Astrocyte (in vitro differentiated cells and primary cell): ENCODE measurements around the gene UBQLN4. TPM values are rescaled to one million over a fixed set of nuclear protein-coding genes. Genes with fewer than 3 reads are reported as not detected.

Source experiments
- DNase-seq: peaks from one replicate; pipeline ENCODE4 v3.0.0-alpha.2; 2010; ENCODE audit warnings: low read depth
- FAIRE-seq: peaks from 2 replicates; lab custom pipeline; 2011; peaks lifted over from hg19 to GRCh38; lab: Jason Lieb, UNC
- H2AFZ ChIP-seq: 2 replicates; pipeline ENCODE4 v1.6.0; 2012; ENCODE audit warnings: low read depth, low read length, inconsistent platforms
- H3K27ac ChIP-seq: 2 replicates; pipeline ENCODE4 v1.5.1; 2011; ENCODE audit warnings: low read depth, low read length, inconsistent platforms
- H3K27me3 ChIP-seq: 2 replicates; pipeline ENCODE4 v1.6.0; 2011; ENCODE audit warnings: low read length, inconsistent platforms; ENCODE audit not compliant: insufficient read depth
- H3K36me3 ChIP-seq: 2 replicates; pipeline ENCODE4 v1.5.1; 2011; ENCODE audit warnings: low read length, inconsistent platforms; ENCODE audit not compliant: insufficient read depth
- H3K4me1 ChIP-seq: 2 replicates; pipeline ENCODE4 v1.5.1; 2011; ENCODE audit warnings: low read length, inconsistent platforms; ENCODE audit not compliant: insufficient read depth
- H3K4me2 ChIP-seq: 2 replicates; pipeline ENCODE4 v1.6.0; 2012; ENCODE audit warnings: low read length, inconsistent platforms
- H3K4me3 ChIP-seq: 2 replicates; pipeline ENCODE4 v1.5.1; 2011; ENCODE audit warnings: low read depth, mild to moderate bottlenecking, low read length, inconsistent platforms; ENCODE audit not compliant: insufficient read depth
- H3K79me2 ChIP-seq: 2 replicates; pipeline ENCODE4 v1.6.0; 2012; ENCODE audit warnings: mild to moderate bottlenecking, low read length, inconsistent platforms; ENCODE audit not compliant: insufficient read depth
- H3K9ac ChIP-seq: 2 replicates; pipeline ENCODE4 v1.6.0; 2012; ENCODE audit warnings: mild to moderate bottlenecking, low read length, inconsistent platforms
- H3K9me3 ChIP-seq: 2 replicates; pipeline ENCODE4 v1.5.1; 2012; ENCODE audit warnings: low read depth, mild to moderate bottlenecking, low read length, inconsistent platforms; ENCODE audit not compliant: insufficient read depth
- H4K20me1 ChIP-seq: 2 replicates; pipeline ENCODE4 v1.6.0; 2012; ENCODE audit warnings: low read length, inconsistent platforms; ENCODE audit not compliant: insufficient read depth
- H3K27ac Mint-ChIP-seq: one replicate; pipeline ENCODE4 v1.8.0; 2021; ENCODE audit warnings: mild to moderate bottlenecking, mixed read lengths; ENCODE audit not compliant: unreplicated experiment
- H3K27me3 Mint-ChIP-seq: one replicate; pipeline ENCODE4 v1.8.0; 2021; ENCODE audit warnings: low read depth, mixed read lengths; ENCODE audit not compliant: unreplicated experiment
- H3K36me3 Mint-ChIP-seq: one replicate; pipeline ENCODE4 v1.8.0; 2021; ENCODE audit warnings: low read depth, mixed read lengths; ENCODE audit not compliant: unreplicated experiment
- H3K4me1 Mint-ChIP-seq: one replicate; pipeline ENCODE4 v1.8.0; 2021; ENCODE audit warnings: low read depth, mixed read lengths; ENCODE audit not compliant: unreplicated experiment
- H3K4me3 Mint-ChIP-seq: one replicate; pipeline ENCODE4 v1.8.0; 2021; ENCODE audit warnings: mild to moderate bottlenecking, moderate library complexity, mixed read lengths; ENCODE audit not compliant: unreplicated experiment
- H3K9me3 Mint-ChIP-seq: one replicate; pipeline ENCODE4 v1.8.0; 2021; ENCODE audit warnings: mild to moderate bottlenecking, mixed read lengths; ENCODE audit not compliant: unreplicated experiment
- CTCF ChIP-seq: IDR thresholded peaks from 2 replicates; pipeline ENCODE4 v1.5.1; 2011; ENCODE audit warnings: low read depth, mild to moderate bottlenecking, inconsistent platforms, low read length, moderate library complexity; ENCODE audit not compliant: insufficient read depth
- EZH2 ChIP-seq: IDR thresholded peaks from 2 replicates; pipeline ENCODE4 v1.6.1; 2012; ENCODE audit warnings: mild to moderate bottlenecking, low read length, inconsistent platforms; ENCODE audit not compliant: insufficient read depth
- total RNA-seq: library from RNA; stranded (reverse); gene quantifications from 2 replicates; pipeline ENCODE4 v1.2.1, GENCODE V29; 2021

The UBQLN4 gene
- total RNA-seq, 1 donor from 2014 or later, result 40.0 TPM

GRCh38 chr1:156051011-156051725 lies 2.4 kb downstream of the UBQLN4 start:
- no peaks in the 10 kb centered on the region for H3K9me3 ChIP-seq
- H3K79me2 ChIP-seq, result peaks cover 34% of the 10 kb centered on the region
- peaks cover 6% of the 10 kb centered on the region for H3K4me1 ChIP-seq
- Mint-ChIP-seq H3K27ac (peak overlapping the region; percentile 83), H3K4me1 (peaks cover 10% of the 10 kb centered on the region), H3K4me3 (peak overlapping the region; percentile 54), H3K27me3 (no peaks in the 10 kb centered on the region), H3K36me3 (peaks cover 29% of the 10 kb centered on the region), H3K9me3 (no peaks in the 10 kb centered on the region)
- no peak overlapping the region for H3K9ac ChIP-seq
- FAIRE-seq (no peak), DNase-seq (no peak)
- TF ChIP-seq EZH2 (no peak), CTCF (no peak)
- H3K27ac ChIP-seq, result no peak overlapping the region
- H3K36me3 ChIP-seq, result peaks cover 16% of the 10 kb centered on the region
- no peak overlapping the region for H3K4me2 ChIP-seq
- H3K27me3 ChIP-seq, result no peaks in the 10 kb centered on the region
- no peak overlapping the region for H2AFZ ChIP-seq
- no peak overlapping the region for H3K4me3 ChIP-seq
- H4K20me1 ChIP-seq, result peaks cover 27% of the 10 kb centered on the region

- no peak overlapping the region for H3K4me3 Mint-ChIP-seq
- peaks cover 27% of the 10 kb centered on the region for H4K20me1 ChIP-seq
These were observed 3.2 kb downstream of the UBQLN4 start for GRCh38 chr1:156050376-156050775.

GRCh38 chr1:156048663-156049258 lies 4.8 kb downstream of the UBQLN4 start:
- Mint-ChIP-seq H3K9me3 (no peaks in the 10 kb centered on the region), H3K27ac (peak overlapping the region; percentile 41), H3K4me1 (peaks cover 10% of the 10 kb centered on the region), H3K4me3 (no peak overlapping the region), H3K27me3 (no peaks in the 10 kb centered on the region), H3K36me3 (peaks cover 33% of the 10 kb centered on the region)
- no peak for DNase-seq
- Histone ChIP-seq H3K27me3 (no peaks in the 10 kb centered on the region), H3K27ac (no peak overlapping the region), H2AFZ (no peak overlapping the region), H3K4me2 (no peak overlapping the region), H3K9me3 (no peaks in the 10 kb centered on the region), H4K20me1 (peaks cover 27% of the 10 kb centered on the region), H3K79me2 (peaks cover 21% of the 10 kb centered on the region), H3K4me1 (no peaks in the 10 kb centered on the region), H3K9ac (no peak overlapping the region), H3K36me3 (peaks cover 19% of the 10 kb centered on the region), H3K4me3 (no peak overlapping the region)
- FAIRE-seq, result no peak
- TF ChIP-seq EZH2, result no peak
- TF ChIP-seq CTCF, result no peak

More at GRCh38 chr1:156050376-156050775, 3.2 kb downstream of the UBQLN4 start:
- Histone ChIP-seq H3K36me3 (peaks cover 16% of the 10 kb centered on the region), H3K79me2 (peaks cover 27% of the 10 kb centered on the region), H2AFZ (no peak overlapping the region), H3K4me3 (no peak overlapping the region), H3K27me3 (no peaks in the 10 kb centered on the region), H3K4me2 (no peak overlapping the region), H3K9me3 (no peaks in the 10 kb centered on the region), H3K27ac (no peak overlapping the region), H3K4me1 (peaks cover 2% of the 10 kb centered on the region), H3K9ac (no peak overlapping the region)
- Mint-ChIP-seq H3K9me3 (no peaks in the 10 kb centered on the region), H3K27me3 (no peaks in the 10 kb centered on the region), H3K27ac (peak overlapping the region; percentile 47), H3K36me3 (peaks cover 30% of the 10 kb centered on the region), H3K4me1 (peaks cover 10% of the 10 kb centered on the region)
- no peak for TF ChIP-seq EZH2
- FAIRE-seq, result no peak
- no peak for DNase-seq
